HepG2 (cell line): ENCODE measurements around the gene ENDOU. TPM values are rescaled to one million over a fixed set of nuclear protein-coding genes. Genes with fewer than 3 reads are reported as not detected.

ENCODE experiments used
- ATAC-seq: fragments of 200-7000 bp; cut with Tn5 transposase; 3 replicates; pipeline ENCODE4 v1.9.1; 2020; ENCODE audit warnings: mild to moderate bottlenecking, moderate library complexity
- BruUV-seq: library from RNA; stranded (reverse); fragments of 400-500 nt; replicated peaks from 2 replicates; lab custom pipeline; 2021; lab: Mats Ljungman, UMichigan
- CTCF ChIA-PET: fragments of 300-600 bp; formaldehyde crosslinking; extraction: SDS; loops from one replicate; lab custom pipeline; 2021; ENCODE audit warnings: low total read pairs, inconsistent platforms, low intra/inter-chr PET ratio; lab: Yijun Ruan, JAX
- POLR2A ChIA-PET: fragments of 350-600 bp; sonication (Branson Sonifier 250); formaldehyde crosslinking; loops from one replicate; lab custom pipeline; 2020; ENCODE audit warnings: antibody characterized with exemption, inconsistent platforms; lab: Yijun Ruan, JAX
- DNase-seq: peaks from one replicate; pipeline ENCODE4 v3.0.0-alpha.2; 2015; ENCODE audit warnings: low spot score
- FAIRE-seq: peaks from 3 replicates; lab custom pipeline; 2011; peaks lifted over from hg19 to GRCh38; lab: Jason Lieb, UNC
- H2AFZ ChIP-seq: one replicate; pipeline ENCODE4 v1.6.1; 2011; ENCODE audit warnings: low read length, inconsistent platforms
- H3K27ac ChIP-seq: fragments of 300-600 bp; 3 replicates; pipeline ENCODE4 v1.8.0; 2011; ENCODE audit warnings: mixed run types, mild to moderate bottlenecking, mixed read lengths, low read length, inconsistent platforms; ENCODE audit not compliant: insufficient read depth; ENCODE audit errors: extremely low read length
- H3K27me3 ChIP-seq, 2 experiments: fragments of 200-600 bp in 1 of 2; 2 replicates in 1 of 2; 3 replicates in 1 of 2; pipeline versions ENCODE4 v1.6.0 to v1.8.0; 2011; ENCODE audit warnings: low read length in 2 of 2, mild to moderate bottlenecking in 2 of 2, moderate library complexity in 2 of 2, inconsistent platforms in 1 of 2; ENCODE audit not compliant: insufficient read depth in 2 of 2, control insufficient read depth in 1 of 2
- H3K36me3 ChIP-seq, 2 experiments: fragments of 200-600 bp in 1 of 2; replicated peaks in 1 of 2; 2 replicates in 1 of 2; 3 replicates in 1 of 2; pipeline versions ENCODE4 v1.5.1 to v1.8.0; 2011; ENCODE audit warnings: low read length in 2 of 2, inconsistent platforms in 1 of 2; ENCODE audit not compliant: insufficient read depth in 2 of 2, control insufficient read depth in 1 of 2
- H3K4me1 ChIP-seq: 2 replicates; pipeline ENCODE4 v1.5.1; 2012; ENCODE audit warnings: low read length, inconsistent platforms; ENCODE audit not compliant: insufficient read depth
- H3K4me2 ChIP-seq: 2 replicates; pipeline ENCODE4 v1.6.0; 2011; ENCODE audit warnings: low read depth, low read length, inconsistent platforms
- H3K4me3 ChIP-seq, 3 experiments: fragments of 200-600 bp in 1 of 3; sonication (generic), shearing (Covaris generic) in 1 of 3; replicated peaks in 1 of 3; 2 replicates each; pipeline ENCODE4 v1.5.1; 2011 to 2016; ENCODE audit warnings: low read length in 3 of 3, inconsistent platforms in 2 of 3, low read depth in 2 of 3, mild to moderate bottlenecking in 2 of 3, control low read depth in 1 of 3, mixed read lengths in 1 of 3; ENCODE audit not compliant: insufficient read depth in 1 of 3
- H3K79me2 ChIP-seq: one replicate; pipeline ENCODE4 v1.6.1; 2011; ENCODE audit warnings: low read length, inconsistent platforms; ENCODE audit not compliant: insufficient read depth
- H3K9ac ChIP-seq: 2 replicates; pipeline ENCODE4 v1.6.0; 2011; ENCODE audit warnings: mild to moderate bottlenecking, low read depth, low read length, inconsistent platforms; ENCODE audit not compliant: insufficient read depth
- H3K9me3 ChIP-seq: 2 replicates; pipeline ENCODE4 v1.5.1; 2012; ENCODE audit warnings: mild to moderate bottlenecking, low read length
- H4K20me1 ChIP-seq: 2 replicates; pipeline ENCODE4 v1.6.0; 2011; ENCODE audit warnings: inconsistent platforms, mild to moderate bottlenecking, low read length, moderate library complexity; ENCODE audit not compliant: insufficient read depth
- BATF2 ChIP-seq: sonication (generic); formaldehyde crosslinking; IDR thresholded peaks from 2 replicates; pipeline ENCODE4 v1.8.0; 2022; ENCODE audit warnings: mild to moderate bottlenecking, missing genetic modification reagents, moderate library complexity
- BCL3 ChIP-seq: sonication (generic); formaldehyde crosslinking; IDR thresholded peaks from 2 replicates; pipeline ENCODE4 v1.5.1; 2020; ENCODE audit warnings: mild to moderate bottlenecking, missing genetic modification reagents, moderate library complexity
- CBX2 ChIP-seq, 2 experiments: fragments of 200-600 bp in 1 of 2; sonication (generic); formaldehyde crosslinking in 1 of 2; IDR thresholded peaks; 2 replicates each; pipeline versions ENCODE4 v1.7.0 to v1.8.1; 2018 to 2022; ENCODE audit warnings: low read depth in 2 of 2, low read length in 1 of 2, mild to moderate bottlenecking in 1 of 2, missing genetic modification reagents in 1 of 2
- DNMT3B ChIP-seq: conservative IDR thresholded peaks from 2 replicates; pipeline ENCODE4 v1.6.1; 2016; ENCODE audit warnings: missing biosample characterization, control low read depth
- E2F1 ChIP-seq: sonication (generic); formaldehyde crosslinking; IDR thresholded peaks from 2 replicates; pipeline ENCODE4 v1.5.0; 2020; ENCODE audit warnings: missing genetic modification reagents
- KMT2B ChIP-seq: IDR thresholded peaks from 2 replicates; pipeline ENCODE4 v1.6.1; 2016; ENCODE audit warnings: missing genetic modification reagents, missing compliant biosample characterization
- MATR3 ChIP-seq: sonication (generic); formaldehyde crosslinking; IDR thresholded peaks from 2 replicates; pipeline ENCODE4 v1.4.0; 2020; ENCODE audit warnings: missing genetic modification reagents
- MIER2 ChIP-seq: IDR thresholded peaks from 2 replicates; pipeline ENCODE4 v1.6.1; 2016; ENCODE audit warnings: missing biosample characterization, missing genetic modification reagents
- RXRB ChIP-seq: IDR thresholded peaks from 2 replicates; pipeline ENCODE4 v1.6.1; 2016; ENCODE audit warnings: borderline replicate concordance, missing genetic modification reagents, missing compliant biosample characterization
- SMAD3 ChIP-seq: sonication (generic); formaldehyde crosslinking; IDR thresholded peaks from 2 replicates; pipeline ENCODE4 v1.4.0; 2020; ENCODE audit warnings: missing genetic modification reagents
- SP1 ChIP-seq, 2 experiments: fragments of 450-650 bp in 1 of 2; sonication (generic) in 1 of 2; formaldehyde crosslinking in 1 of 2; IDR thresholded peaks; 2 replicates each; pipeline versions ENCODE4 v1.4.0 to v1.6.1; 2016 to 2020; ENCODE audit warnings: missing genetic modification reagents in 1 of 2
- SRSF4 ChIP-seq: fragments of 200-400 bp; formaldehyde crosslinking; IDR thresholded peaks from one replicate; pipeline ENCODE4 v1.6.1; 2018; ENCODE audit warnings: mild to moderate bottlenecking, low read depth, low read length, moderate library complexity; ENCODE audit not compliant: poor library complexity, severe bottlenecking
- TCF7L2 ChIP-seq: IDR thresholded peaks from 2 replicates; pipeline ENCODE4 v1.6.1; 2011; ENCODE audit warnings: mild to moderate bottlenecking, low read depth, low read length, moderate library complexity
- ZBTB14 ChIP-seq: sonication (generic); formaldehyde crosslinking; IDR thresholded peaks from 2 replicates; pipeline ENCODE4 v1.4.0; 2020; ENCODE audit warnings: missing genetic modification reagents
- ZMYM4 ChIP-seq: sonication (generic); formaldehyde crosslinking; IDR thresholded peaks from 2 replicates; pipeline ENCODE4 v1.8.1; 2023; ENCODE audit warnings: mild to moderate bottlenecking, missing genetic modification reagents
- ZNF101 ChIP-seq: sonication (generic); formaldehyde crosslinking; IDR thresholded peaks from 2 replicates; pipeline ENCODE4 v1.4.0; 2020; ENCODE audit warnings: mild to moderate bottlenecking, low read depth, missing genetic modification reagents, borderline replicate concordance
- ZNF124 ChIP-seq: sonication (generic); formaldehyde crosslinking; IDR thresholded peaks from 2 replicates; pipeline ENCODE4 v1.4.0; 2020; ENCODE audit warnings: missing genetic modification reagents
- ZNF558 ChIP-seq: sonication (generic); formaldehyde crosslinking; IDR thresholded peaks from 2 replicates; pipeline ENCODE4 v1.9.0; 2022; ENCODE audit warnings: mild to moderate bottlenecking, missing genetic modification reagents, borderline replicate concordance
- WGBS: methylation state at CpG from one replicate; pipeline ENCODE4 v1.1.6; 2017; ENCODE audit warnings: low lambda C conversion rate; 5-methylcytosine and 5-hydroxymethylcytosine counted together
- in situ Hi-C: cut with HindIII; loops from 2 replicates; pipeline ENCODE4 v1.10.0; 2017; ENCODE audit warnings: low pct_unique_long_range_greater_than_20kb; ENCODE audit not compliant: extremely low pct_ligation_motif_present
- intact Hi-C: fragments of 100-400 bp; cut with micrococcal nuclease; formaldehyde crosslinking; loops from one replicate; pipeline ENCODE4 v1.10.0; 2022; ENCODE audit not compliant: unreplicated experiment
- polyA plus RNA-seq, 8 experiments: library from polyadenylated mRNA; depleted of rRNA in 3 of 8; stranded (reverse) in 7 of 8; unstranded in 1 of 8; fragments of >200 nt; fragmentation: Illumina TruSeq in 4 of 8; extraction: Trizol in 4 of 8; gene quantifications; 2 replicates each; pipeline versions ENCODE4 v1.2.1 to v1.2.3, GENCODE V29; 2011 to 2016; ENCODE audit warnings: low read depth in 4 of 8, missing spikeins in 1 of 8, mixed read lengths in 1 of 8; ENCODE audit not compliant: insufficient read depth in 1 of 8
- total RNA-seq, 5 experiments: library from RNA; depleted of rRNA; stranded (reverse); fragments of >200 nt; fragmentation: Illumina TruSeq; extraction: Trizol; gene quantifications; 2 replicates each; pipeline ENCODE4 v1.2.3, GENCODE V29; 2016; ENCODE audit warnings: low read depth in 1 of 5

Gene ENDOU
- total and polyA plus RNA-seq, 2 of the 13 experiments (the other 11 are each of a cell fraction or from before 2014, with no cell fraction given): not detected

- FAIRE-seq (no peak), ATAC-seq (no peak)
- POLR2A ChIA-PET: interaction anchor here (1.4 kb wide), 1 partner anchor 30 kb away, joined by 6 read pairs; the partner anchor contains the start of gene RPAP3
- TF ChIP-seq BCL3: no peak
- TF ChIP-seq ZBTB14 (CRISPR knock-in tag): no peak
- TF ChIP-seq DNMT3B: no peak
- TF ChIP-seq ZNF124 (CRISPR knock-in tag): no peak
- TF ChIP-seq KMT2B: no peak
- TF ChIP-seq SMAD3 (CRISPR knock-in tag): no peak
- no peak for TF ChIP-seq ZNF558 (CRISPR knock-in tag)
- no peak for TF ChIP-seq ZMYM4 (CRISPR knock-in tag)
- TF ChIP-seq MATR3 (CRISPR knock-in tag): no peak
- no peak for TF ChIP-seq CBX2 (IDR thresholded peaks at IDR 0.05; ENCODE audit: low read depth, low read length)
- no peak for TF ChIP-seq CBX2 (CRISPR knock-in tag; IDR thresholded peaks at IDR 0.05; ENCODE audit: low read depth)
- no peak for TF ChIP-seq MIER2 (CRISPR knock-in tag)
- no peak for TF ChIP-seq SP1 (IDR thresholded peaks at IDR 0.05)
- TF ChIP-seq SP1 (CRISPR knock-in tag; IDR thresholded peaks at IDR 0.05): no peak
- no peak for TF ChIP-seq RXRB
- TF ChIP-seq TCF7L2: no peak
- TF ChIP-seq BATF2: no peak
- TF ChIP-seq SRSF4: no peak
- no peak for TF ChIP-seq E2F1 (CRISPR knock-in tag)
- TF ChIP-seq ZNF101 (CRISPR knock-in tag): no peak
- TF ChIP-seq, all 625 proteins: peak for 0
- Histone ChIP-seq H3K4me2 (no peak overlapping the region), H3K9me3 (no peaks in the 10 kb centered on the region), H4K20me1 (no peaks in the 10 kb centered on the region), H3K27me3 (peaks cover 12 to 35% of the 10 kb centered on the region in 2 experiments), H3K4me3 (no peak overlapping the region), H3K27ac (no peak overlapping the region), H3K79me2 (no peaks in the 10 kb centered on the region), H3K9ac (no peak overlapping the region), H3K4me1 (peaks cover 29% of the 10 kb centered on the region), H3K36me3 (no peaks in the 10 kb centered on the region), H2AFZ (no peak overlapping the region)
- intact Hi-C loops (no loop called here), in situ Hi-C loops (no loop called here)
- WGBS: 42% methylated on average over 2 of the region's 4 CpGs
- no peak for DNase-seq
- BruUV-seq: no TSS peak
- CTCF ChIA-PET: no interaction called here
These were observed 10.9 kb upstream of the ENDOU start for GRCh38 chr12:47736216-47736615.
